GM12801 (cell line): ENCODE results near the gene BUD31.

Source experiments
- CTCF ChIP-seq: IDR thresholded peaks from one replicate; pipeline ENCODE4 v1.5.1; 2011; ENCODE audit warnings: control low read depth; ENCODE audit not compliant: insufficient read length; ENCODE audit errors: extremely low read depth

BUD31 gene

DNA sequence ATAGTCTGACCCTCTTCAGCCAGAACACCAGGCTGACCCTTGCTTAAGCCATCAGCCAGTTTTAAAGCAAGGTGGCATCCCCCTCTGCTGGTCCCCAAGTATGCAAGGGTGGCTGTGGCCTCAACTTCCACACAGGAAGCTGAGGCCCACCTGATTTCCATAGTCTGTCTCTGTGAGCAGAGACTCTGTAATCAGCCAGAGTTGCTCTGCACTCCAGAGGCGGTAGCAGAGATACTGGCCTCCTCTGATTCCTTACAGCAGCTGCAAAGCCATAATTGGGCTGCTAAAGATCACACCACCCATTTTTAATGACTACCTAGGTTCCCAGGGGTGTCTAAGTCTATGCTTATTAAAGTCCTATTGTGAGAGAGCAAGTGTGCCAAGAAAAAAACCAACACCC lies 2.2 kb upstream of the BUD31 start:
- no peak for TF ChIP-seq CTCF

GRCh38 chr7:99407872-99408378 lies 844 bp upstream of the BUD31 start:
- TF ChIP-seq CTCF, result no peak

DNA sequence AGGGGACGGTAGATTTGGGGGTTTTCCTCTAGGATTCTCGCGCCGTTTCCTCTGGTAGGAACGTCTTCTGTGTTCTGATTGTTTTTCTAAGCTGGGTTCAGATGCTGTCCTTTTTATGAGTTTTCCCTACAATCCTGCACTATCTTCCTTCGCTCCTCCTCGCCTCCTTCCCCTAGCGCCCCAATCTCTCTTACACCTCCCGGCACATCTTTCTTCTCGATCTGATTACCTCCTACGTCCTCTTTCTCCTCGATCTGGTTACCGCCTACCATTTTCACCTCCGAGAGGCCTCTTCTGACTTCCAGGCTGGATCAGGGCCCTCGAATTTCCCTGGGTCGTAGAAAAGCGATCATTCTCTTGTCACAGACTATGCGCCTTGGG lies 413 bp downstream of the BUD31 start:
- TF ChIP-seq CTCF, result no peak

DNA sequence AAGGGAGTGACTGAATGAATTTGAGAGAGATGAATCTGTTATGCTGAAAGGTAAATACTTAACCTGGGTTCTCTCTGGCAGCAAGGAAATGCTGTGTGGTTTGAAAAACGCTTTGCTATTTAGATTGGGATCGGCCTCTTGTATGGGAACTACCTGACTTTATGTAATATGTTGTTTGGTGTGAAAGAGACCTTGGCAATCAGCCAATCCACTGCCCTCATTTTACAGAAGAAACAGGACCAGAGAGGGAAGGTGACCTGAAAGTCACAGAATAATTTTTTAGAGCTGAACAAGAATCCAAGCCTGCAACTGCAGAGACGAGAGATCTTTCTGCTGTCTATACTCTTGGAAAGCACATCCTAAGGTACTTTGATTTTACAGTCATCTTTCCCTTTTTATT lies 1.0 kb downstream of the BUD31 start:
- TF ChIP-seq CTCF, result no peak

DNA sequence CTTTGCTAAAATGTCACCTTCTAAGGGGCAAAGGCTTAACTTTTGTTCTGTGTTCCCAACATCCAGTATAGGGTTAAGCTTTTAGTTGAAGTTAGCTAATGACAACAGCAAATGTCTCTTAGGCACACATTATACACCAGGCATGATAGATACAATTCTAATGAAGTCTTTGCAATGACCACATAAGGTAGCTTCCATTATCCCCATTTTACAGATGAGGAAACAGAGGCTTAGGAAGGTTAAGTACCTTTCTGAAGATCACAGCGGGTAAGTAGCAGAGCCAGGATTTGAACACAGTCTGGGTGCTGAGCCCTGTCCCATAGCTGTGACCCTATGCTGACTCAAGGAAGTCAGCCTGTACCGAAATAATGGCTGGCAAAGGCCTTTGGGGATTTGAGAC lies 1.9 kb downstream of the BUD31 start:
- TF ChIP-seq CTCF, result no peak

- no peak for TF ChIP-seq CTCF
Observed at GRCh38 chr7:99418260-99418659, 9.5 kb downstream of the BUD31 start.

GRCh38 chr7:99419323-99420021 lies 10.7 kb downstream of the BUD31 start:
- TF ChIP-seq CTCF, result no peak
